Sigmoid colon (tissue), 7 donors: ENCODE measurements around the gene RRBP1. TPM values are rescaled to one million over a fixed set of nuclear protein-coding genes. Genes with fewer than 3 reads are reported as not detected.
A peak's percentile ranks its signal among the peaks of the same experiment; 100 is the strongest.

Source experiments
- DNase-seq: peaks from one replicate; pipeline ENCODE4 v3.0.0-alpha.2; 2019
- H3K27ac ChIP-seq, 4 donors: fragments of 200-600 bp; sonication (generic); one replicate each; pipeline ENCODE4 v1.5.1; 2016 to 2019; ENCODE audit warnings: mild to moderate bottlenecking in 1 of 4
- H3K27me3 ChIP-seq, 3 donors: fragments of 200-600 bp; sonication (generic); one replicate each; pipeline ENCODE4 v1.5.1; 2019; ENCODE audit warnings: mild to moderate bottlenecking in 1 of 3
- H3K36me3 ChIP-seq, 4 donors: fragments of 200-600 bp; sonication (generic); one replicate each; pipeline ENCODE4 v1.5.1; 2016 to 2019
- H3K4me1 ChIP-seq, 4 donors: fragments of 200-600 bp; sonication (generic); one replicate each; pipeline ENCODE4 v1.5.1; 2017 to 2019
- H3K4me3 ChIP-seq, 4 donors: fragments of 200-600 bp; sonication (generic); one replicate each; pipeline ENCODE4 v1.5.1; 2017 to 2019; ENCODE audit warnings: mild to moderate bottlenecking in 2 of 4, moderate library complexity in 1 of 4
- H3K9me3 ChIP-seq, 4 donors: fragments of 200-600 bp in 3 of 4; sonication (generic) in 3 of 4; one replicate each; pipeline versions ENCODE4 v1.5.1 to v1.6.1; 2013 to 2019
- EP300 ChIP-seq, 4 donors: sonication (generic); formaldehyde crosslinking; IDR thresholded peaks; one replicate each; pipeline ENCODE4 v1.6.1; 2017; ENCODE audit warnings: antibody characterized with exemption in 4 of 4
- POLR2A ChIP-seq, 2 donors: fragments of 450-650 bp; IDR thresholded peaks; one replicate each; pipeline ENCODE4 v1.6.1; 2016; ENCODE audit warnings: antibody characterized with exemption in 2 of 2, mild to moderate bottlenecking in 2 of 2, moderate library complexity in 2 of 2
- POLR2AphosphoS5 ChIP-seq, 4 donors: sonication (generic); formaldehyde crosslinking; IDR thresholded peaks; one replicate each; pipeline ENCODE4 v1.6.1; 2017; ENCODE audit warnings: antibody characterized with exemption in 4 of 4
- WGBS, 2 donors: extraction: QIAGEN DNeasy Blood & Tissue Kit; methylation state at CpG; one replicate each; pipeline ENCODE4 v1.1.7; 2013; 5-methylcytosine and 5-hydroxymethylcytosine counted together
- intact Hi-C: fragments of 100-400 bp; cut with DNase I; formaldehyde crosslinking; loops from one replicate; pipeline ENCODE4 v1.15.1; 2023
- polyA plus RNA-seq, 3 donors: library from polyadenylated mRNA; stranded (reverse); fragments of 200-250 nt; gene quantifications; one replicate each; pipeline ENCODE4 v1.2.3, GENCODE V29; 2013
- total RNA-seq, 4 donors: library from RNA; depleted of rRNA; stranded (reverse); fragments of >200 nt; gene quantifications; one replicate each; pipeline ENCODE4 v1.1.0, GENCODE V29; 2016
- TF ChIP-seq, protein P1 (sequence below), 4 experiments: fragments of 450-650 bp in 3 of 4; fragments of 200-600 bp in 1 of 4; IDR thresholded peaks; one replicate each; pipeline ENCODE4 v1.5.1; 2016 to 2019; ENCODE audit warnings: antibody characterized with exemption in 4 of 4, mild to moderate bottlenecking in 3 of 4, moderate library complexity in 2 of 4
- donor health status: healthy with polysubstance abuse.
- donor health status: Bipolar disorder and iron deficiency.
- donor health status: healthy.

The RRBP1 gene
- total and polyA plus RNA-seq, 7 donors = 24.6 to 245 (median 35.3) TPM

DNA sequence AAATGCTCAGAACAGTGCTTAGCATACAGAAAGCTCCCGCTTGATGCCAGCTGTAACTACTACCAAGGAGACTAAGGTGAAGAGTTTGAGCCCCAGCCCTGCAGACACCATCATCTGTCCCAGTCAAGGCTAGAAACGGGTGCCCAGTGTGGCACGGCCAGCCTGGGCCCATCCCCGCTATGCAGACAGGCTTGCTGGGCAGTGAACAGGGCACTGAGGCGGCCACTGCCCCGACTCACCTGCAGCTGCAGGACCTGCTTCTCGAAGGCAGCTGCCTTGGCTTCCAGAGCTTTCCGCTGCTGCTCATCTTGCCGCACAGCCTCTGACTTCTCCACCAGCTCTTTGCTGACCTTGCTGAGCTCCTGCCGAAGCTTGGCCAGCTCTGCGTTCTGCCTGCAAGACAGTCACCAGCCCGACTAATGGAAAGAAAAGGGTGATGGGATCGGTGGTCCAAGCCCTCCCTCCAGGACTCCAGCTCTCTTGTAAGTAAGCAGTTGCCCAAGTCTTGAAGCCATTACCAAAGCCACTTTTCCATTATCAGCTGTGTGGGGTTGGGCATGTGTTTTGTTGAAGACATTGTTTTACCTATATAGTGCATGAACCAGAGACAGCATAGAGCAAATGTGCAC, 48.7 kb downstream of the RRBP1 start:
- Histone ChIP-seq H3K4me3 (no peak overlapping the region), H3K36me3 (peaks cover 10 to 91% (median 42%) of the 10 kb centered on the region in 4 donors), H3K27me3 (no peaks in the 10 kb centered on the region), H3K4me1 (peaks cover 0 to 42% (median 30%) of the 10 kb centered on the region in 4 donors), H3K27ac (peak overlapping the region in 1 of 4 donors; percentile 60), H3K9me3 (no peaks in the 10 kb centered on the region)
- 93 to 98% methylated on average over 13 of the region's 13 CpGs for WGBS, 2 donors
- TF ChIP-seq EP300 (IDR thresholded peaks at IDR 0.05) (no peak), POLR2AphosphoS5 (IDR thresholded peaks at IDR 0.05) (no peak), POLR2A (IDR thresholded peaks at IDR 0.05) (no peak)
- TF ChIP-seq, protein P1, sequence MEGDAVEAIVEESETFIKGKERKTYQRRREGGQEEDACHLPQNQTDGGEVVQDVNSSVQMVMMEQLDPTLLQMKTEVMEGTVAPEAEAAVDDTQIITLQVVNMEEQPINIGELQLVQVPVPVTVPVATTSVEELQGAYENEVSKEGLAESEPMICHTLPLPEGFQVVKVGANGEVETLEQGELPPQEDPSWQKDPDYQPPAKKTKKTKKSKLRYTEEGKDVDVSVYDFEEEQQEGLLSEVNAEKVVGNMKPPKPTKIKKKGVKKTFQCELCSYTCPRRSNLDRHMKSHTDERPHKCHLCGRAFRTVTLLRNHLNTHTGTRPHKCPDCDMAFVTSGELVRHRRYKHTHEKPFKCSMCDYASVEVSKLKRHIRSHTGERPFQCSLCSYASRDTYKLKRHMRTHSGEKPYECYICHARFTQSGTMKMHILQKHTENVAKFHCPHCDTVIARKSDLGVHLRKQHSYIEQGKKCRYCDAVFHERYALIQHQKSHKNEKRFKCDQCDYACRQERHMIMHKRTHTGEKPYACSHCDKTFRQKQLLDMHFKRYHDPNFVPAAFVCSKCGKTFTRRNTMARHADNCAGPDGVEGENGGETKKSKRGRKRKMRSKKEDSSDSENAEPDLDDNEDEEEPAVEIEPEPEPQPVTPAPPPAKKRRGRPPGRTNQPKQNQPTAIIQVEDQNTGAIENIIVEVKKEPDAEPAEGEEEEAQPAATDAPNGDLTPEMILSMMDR (IDR thresholded peaks at IDR 0.05) = no peak
- intact Hi-C loops = no loop called here
- no peak for DNase-seq

DNA sequence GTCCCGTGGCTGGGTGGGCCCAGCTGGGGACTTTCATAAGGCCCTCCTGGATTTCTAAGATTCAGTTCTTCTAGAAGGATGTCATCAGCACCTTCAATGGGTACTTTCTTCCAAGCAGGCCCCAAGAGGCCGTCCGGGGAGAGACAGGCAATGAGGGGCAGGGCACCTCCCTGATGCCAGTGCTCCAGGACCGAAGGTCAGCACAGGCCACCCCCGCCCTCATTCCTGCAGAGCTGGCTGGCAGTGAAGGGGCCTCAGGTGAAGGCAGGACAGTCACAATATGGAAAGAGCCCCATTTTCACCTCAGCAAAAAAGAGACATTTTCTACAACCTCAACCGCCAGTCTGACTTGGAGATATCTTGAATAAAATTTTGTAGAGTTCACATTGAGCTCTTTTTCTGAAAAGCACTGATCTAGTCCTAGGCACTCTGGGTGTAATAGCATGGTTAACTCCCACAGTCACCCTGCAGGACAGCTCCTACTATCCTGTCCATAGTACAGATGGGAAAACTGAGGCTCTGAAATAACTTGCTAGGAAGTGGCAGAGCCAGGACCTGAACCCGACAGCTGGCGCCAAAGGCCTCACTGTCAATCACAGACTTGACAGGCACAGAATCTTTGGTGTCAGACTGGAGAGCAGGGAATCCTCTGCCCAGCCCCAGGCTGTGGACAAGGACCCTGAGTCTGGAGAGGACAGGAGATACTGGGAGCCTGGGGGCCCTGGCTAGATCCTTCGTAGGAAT, 50.3 kb downstream of the RRBP1 start:
- 64 to 84% methylated on average over 9 of the region's 9 CpGs for WGBS, 2 donors
- no peaks in the 10 kb centered on the region for H3K27me3 ChIP-seq
- H3K9me3 ChIP-seq = no peaks in the 10 kb centered on the region
- intact Hi-C loops = no loop called here
- H3K4me3 ChIP-seq = no peak overlapping the region
- H3K36me3 ChIP-seq = peaks cover 10 to 92% (median 49%) of the 10 kb centered on the region in 4 donors
- H3K4me1 ChIP-seq = peaks cover 0 to 31% (median 26%) of the 10 kb centered on the region in 4 donors
- TF ChIP-seq, protein P1 (IDR thresholded peaks at IDR 0.05) = no peak
- TF ChIP-seq POLR2AphosphoS5 (IDR thresholded peaks at IDR 0.05) (no peak), EP300 (IDR thresholded peaks at IDR 0.05) (no peak)
- no peak overlapping the region for H3K27ac ChIP-seq
- DNase-seq = no peak

DNA sequence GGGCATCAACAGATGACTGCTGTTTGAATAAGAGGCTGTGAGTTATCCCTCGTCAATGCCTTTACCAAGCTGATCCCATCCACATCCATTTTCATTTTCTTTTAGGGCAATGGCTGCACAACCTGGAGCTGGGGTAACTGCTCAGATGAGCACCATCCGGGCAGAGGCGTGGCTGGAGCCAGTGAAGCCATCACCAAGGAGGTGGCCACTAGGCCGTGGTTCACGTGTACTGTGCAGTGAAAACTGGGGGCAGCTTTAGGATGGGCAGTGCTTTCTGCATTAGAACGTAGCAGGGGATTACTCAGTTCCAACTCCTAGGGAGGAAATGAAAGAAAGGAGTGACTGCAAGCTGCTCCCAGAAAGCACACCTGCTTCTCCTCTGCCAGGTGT, 51.2 kb downstream of the RRBP1 start:
- Histone ChIP-seq H3K36me3 (peaks cover 10 to 92% (median 50%) of the 10 kb centered on the region in 4 donors), H3K9me3 (no peaks in the 10 kb centered on the region), H3K4me1 (peaks cover 0 to 22% (median 18%) of the 10 kb centered on the region in 4 donors), H3K27ac (no peak overlapping the region), H3K4me3 (no peak overlapping the region), H3K27me3 (no peaks in the 10 kb centered on the region)
- intact Hi-C loops = no loop called here
- TF ChIP-seq EP300 (IDR thresholded peaks at IDR 0.05) (no peak), POLR2AphosphoS5 (IDR thresholded peaks at IDR 0.05) (no peak), POLR2A (IDR thresholded peaks at IDR 0.05) (no peak)
- TF ChIP-seq, protein P1 (IDR thresholded peaks at IDR 0.05) = no peak
- 65 to 84% methylated on average over 6 of the region's 6 CpGs for WGBS, 2 donors
- DNase-seq = no peak

DNA sequence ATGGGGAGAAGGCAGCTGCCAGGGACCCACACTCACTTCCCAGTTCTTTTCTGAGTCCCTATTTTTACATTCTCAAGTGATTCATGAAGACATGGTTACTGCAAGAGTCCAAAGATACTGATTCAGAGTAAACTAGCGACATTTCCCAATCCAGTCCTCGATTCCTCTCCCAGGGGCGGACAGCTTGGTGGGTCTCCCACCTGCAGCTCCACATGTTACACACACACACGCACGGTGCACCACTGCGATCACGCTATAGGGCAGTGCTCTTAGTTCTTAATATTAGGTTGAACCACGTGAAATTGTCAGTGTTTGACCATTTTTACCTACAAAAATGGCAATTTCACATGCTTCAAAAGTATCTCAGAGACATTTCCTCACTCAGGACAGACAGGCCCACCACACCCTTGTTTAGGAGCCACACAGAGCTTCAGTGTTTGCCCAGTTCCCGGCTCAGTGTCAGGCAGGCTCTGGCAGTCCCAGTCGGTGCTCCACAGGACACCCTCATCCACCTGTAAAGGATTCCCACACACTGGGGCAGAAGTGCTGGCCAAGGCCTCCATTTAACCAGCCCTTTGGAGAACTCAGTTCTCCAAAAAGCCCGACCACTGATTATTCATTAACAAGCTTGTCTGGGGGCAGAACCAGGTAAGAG, 51.8 kb downstream of the RRBP1 start:
- DNase-seq = no peak
- H3K4me3 ChIP-seq = no peak overlapping the region
- no peaks in the 10 kb centered on the region for H3K9me3 ChIP-seq
- H3K4me1 ChIP-seq = peaks cover 0 to 16% (median 13%) of the 10 kb centered on the region in 4 donors
- no peaks in the 10 kb centered on the region for H3K27me3 ChIP-seq
- H3K27ac ChIP-seq = no peak overlapping the region
- intact Hi-C loops = no loop called here
- 79 to 89% methylated on average over 11 of the region's 11 CpGs for WGBS, 2 donors
- peaks cover 10 to 92% (median 51%) of the 10 kb centered on the region in 4 donors for H3K36me3 ChIP-seq
- TF ChIP-seq POLR2AphosphoS5 (IDR thresholded peaks at IDR 0.05) (no peak), POLR2A (IDR thresholded peaks at IDR 0.05) (no peak), EP300 (IDR thresholded peaks at IDR 0.05) (no peak)
- TF ChIP-seq, protein P1 (IDR thresholded peaks at IDR 0.05) = no peak
